Stimulated activated naive CD8-positive, alpha-beta T cell treated with anti-CD3 and anti-CD28 coated beads, Interleukin-15, Interleukin-2, amounts not matched to agents 100 U/mL and 50 U/mL, for 24 hours (primary cell): ENCODE results near the gene GUCY1A1.

ENCODE experiments used
- ATAC-seq: fragments of 150-1000 bp; cut with Tn5 transposase; one replicate; pipeline ENCODE4 v1.10.0; 2021
- DNase-seq: peaks from one replicate; pipeline ENCODE4 v3.0.0; 2021

Gene GUCY1A1

GRCh38 chr4:155741546-155741945, 74.9 kb downstream of the GUCY1A1 start:
- DNase-seq: no peak
- no peak for ATAC-seq

GRCh38 chr4:155742310-155743015, 75.8 kb downstream of the GUCY1A1 start:
- ATAC-seq (no peak), DNase-seq (no peak)

GRCh38 chr4:155745984-155746383, 79.3 kb downstream of the GUCY1A1 start:
- DNase-seq (no peak), ATAC-seq (no peak)

GRCh38 chr4:155748039-155748438, 81.4 kb downstream of the GUCY1A1 start:
- no peak for ATAC-seq

GRCh38 chr4:155749041-155749440, 82.4 kb downstream of the GUCY1A1 start:
- ATAC-seq (no peak), DNase-seq (no peak)

More at GRCh38 chr4:155748039-155748438, 81.4 kb downstream of the GUCY1A1 start:
- DNase-seq: no peak

- ATAC-seq (no peak), DNase-seq (no peak)
Observed at GRCh38 chr4:155751569-155751968, 84.9 kb downstream of the GUCY1A1 start.

- no peak for DNase-seq
- no peak for ATAC-seq
Observed at GRCh38 chr4:155757745-155758265, 91.2 kb downstream of the GUCY1A1 start.

GRCh38 chr4:155758481-155759371, 92.1 kb downstream of the GUCY1A1 start, which contains the start of gene GUCY1B1:
Gene GUCY1B1 (plus strand): TSS chr4:155759021. CDS start chr4:155759141, 120 bp downstream.
- DNase-seq (peak; percentile 77), ATAC-seq (peak; percentile 98)

- DNase-seq (peak; percentile 19), ATAC-seq (peak; percentile 10)
Observed at GRCh38 chr4:155759372-155760252, 93.0 kb downstream of the GUCY1A1 start.

GRCh38 chr4:155761047-155761446, 94.4 kb downstream of the GUCY1A1 start:
- ATAC-seq (no peak), DNase-seq (no peak)

GRCh38 chr4:155761916-155762315, 95.3 kb downstream of the GUCY1A1 start:
- ATAC-seq (no peak), DNase-seq (no peak)

- ATAC-seq: no peak
- no peak for DNase-seq
Observed at GRCh38 chr4:155762334-155762733, 95.7 kb downstream of the GUCY1A1 start.

- no peak for DNase-seq
- ATAC-seq: no peak
Observed at GRCh38 chr4:155763551-155763950, 96.9 kb downstream of the GUCY1A1 start.

- no peak for DNase-seq
- ATAC-seq: no peak
Observed at GRCh38 chr4:155765149-155765548, 98.5 kb downstream of the GUCY1A1 start.

GRCh38 chr4:155766622-155767021, 100.0 kb downstream of the GUCY1A1 start:
- DNase-seq: no peak
- ATAC-seq: no peak

GRCh38 chr4:155768370-155768769, 101.7 kb downstream of the GUCY1A1 start:
- ATAC-seq: no peak
- no peak for DNase-seq

GRCh38 chr4:155769090-155769489, 102.4 kb downstream of the GUCY1A1 start:
- no peak for DNase-seq
- ATAC-seq: no peak

- DNase-seq: no peak
- no peak for ATAC-seq
Observed at GRCh38 chr4:155772459-155773195, 106.0 kb downstream of the GUCY1A1 start.

- ATAC-seq (no peak), DNase-seq (no peak)
Observed at GRCh38 chr4:155773196-155773800, 106.7 kb downstream of the GUCY1A1 start.

GRCh38 chr4:155774033-155774432, 107.4 kb downstream of the GUCY1A1 start:
- no peak for ATAC-seq
- DNase-seq: no peak
